OCI-M1 (cell line): Measurements from ENCODE around the gene KHK.

ENCODE experiments used
- DNase-seq: peaks from one replicate; lab custom pipeline; 2025; lab: John Stamatoyannopoulos, UW

Gene KHK

GRCh38 chr2:27086724-27087593, at the start of gene KHK:
KHK (plus strand) TSS chr2:27086772; CDS start chr2:27087260, 488 bp downstream.
- DNase-seq: no peak

- DNase-seq: no peak
Observed at GRCh38 chr2:27038012-27038411, 48.6 kb upstream of the KHK start.

GRCh38 chr2:27038631-27039339, 47.8 kb upstream of the KHK start:
- no peak for DNase-seq

- DNase-seq: no peak
Observed at GRCh38 chr2:27039426-27039825, 47.1 kb upstream of the KHK start.

- DNase-seq: no peak
Observed at GRCh38 chr2:27039871-27040270, 46.7 kb upstream of the KHK start.

GRCh38 chr2:27040282-27040681, 46.3 kb upstream of the KHK start:
- DNase-seq: no peak

GRCh38 chr2:27041752-27042151, 44.8 kb upstream of the KHK start:
- DNase-seq: no peak

- no peak for DNase-seq
Observed at GRCh38 chr2:27042159-27042661, 44.4 kb upstream of the KHK start.

GRCh38 chr2:27042985-27043634, 43.5 kb upstream of the KHK start:
- no peak for DNase-seq

GRCh38 chr2:27049422-27050280, 36.9 kb upstream of the KHK start:
- DNase-seq: no peak

- DNase-seq: peak; percentile 99
Observed at GRCh38 chr2:27050281-27050995, 36.1 kb upstream of the KHK start.

- peak; percentile 99 for DNase-seq
Observed at GRCh38 chr2:27050996-27051901, 35.3 kb upstream of the KHK start, which contains the start of gene AGBL5. AGBL5 (plus strand) TSS chr2:27051668; CDS start chr2:27052959, 1,291 bp downstream.

- DNase-seq: peak; percentile 56
Observed at GRCh38 chr2:27051902-27052645, 34.5 kb upstream of the KHK start.

- DNase-seq: no peak
Observed at GRCh38 chr2:27053321-27053720, 33.3 kb upstream of the KHK start.

- no peak for DNase-seq
Observed at GRCh38 chr2:27053776-27054175, 32.8 kb upstream of the KHK start.

- DNase-seq: no peak
Observed at GRCh38 chr2:27054721-27055120, 31.9 kb upstream of the KHK start.

GRCh38 chr2:27057184-27057583, 29.4 kb upstream of the KHK start:
- DNase-seq: no peak

GRCh38 chr2:27058210-27058609, 28.4 kb upstream of the KHK start:
- DNase-seq: no peak
